ENCODE measurements around the gene CPNE6. TPM values are rescaled to one million over a fixed set of nuclear protein-coding genes. Genes with fewer than 3 reads are reported as not detected.

The CPNE6 gene
- total RNA-seq, 2 donors from 2014 or later: 1.8 to 8.8 TPM

DNA sequence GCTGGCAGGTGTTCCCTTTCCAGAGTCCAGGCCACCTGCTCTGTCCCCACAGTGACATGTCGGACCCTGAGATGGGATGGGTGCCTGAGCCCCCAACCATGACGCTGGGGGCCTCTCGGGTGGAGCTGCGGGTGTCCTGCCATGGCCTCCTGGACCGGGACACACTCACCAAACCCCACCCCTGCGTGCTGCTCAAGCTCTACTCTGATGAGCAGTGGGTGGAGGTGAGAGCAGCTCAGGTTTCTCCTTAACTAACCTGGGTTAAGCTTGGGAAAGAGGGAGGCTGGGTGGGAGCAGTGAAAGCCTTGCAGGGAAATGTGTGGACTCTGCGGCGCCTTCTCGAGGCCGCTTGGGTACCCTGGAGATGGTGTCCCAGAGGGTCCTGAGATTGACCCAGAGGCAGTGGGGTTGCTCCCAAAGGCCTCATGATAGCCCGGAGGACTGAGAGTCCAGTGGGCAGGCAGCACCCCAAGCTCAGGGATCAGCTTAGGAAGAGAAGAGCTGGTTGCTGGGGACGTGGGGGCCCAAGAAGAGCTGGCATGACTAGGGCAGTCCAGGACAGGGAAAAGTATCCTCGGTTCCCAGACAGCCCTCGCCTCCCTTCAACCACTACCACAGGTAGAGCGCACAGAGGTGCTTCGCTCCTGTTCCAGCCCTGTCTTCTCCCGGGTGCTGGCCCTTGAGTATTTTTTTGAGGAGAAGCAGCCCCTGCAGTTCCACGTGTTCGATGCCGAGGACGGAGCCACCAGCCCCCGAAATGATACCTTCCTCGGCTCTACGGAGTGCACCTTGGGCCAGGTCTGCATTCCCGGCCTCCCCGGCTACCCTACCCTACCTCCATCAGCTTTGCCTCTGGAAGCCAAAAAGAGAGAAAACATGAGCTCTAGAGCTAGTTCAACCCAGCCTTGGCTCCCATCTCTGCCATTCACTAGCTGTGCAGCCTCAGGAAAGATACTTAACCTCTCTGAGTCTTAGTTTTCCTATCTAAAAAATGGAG lies 1.8 kb downstream of the CPNE6 start:
- Histone ChIP-seq H3K4me1 (replicated peaks) (no peaks in the 10 kb centered on the region), H3K4me3 (no peak overlapping the region), H3K36me3 (no peaks in the 10 kb centered on the region), H3K27ac (no peak overlapping the region), H3K27me3 (replicated peaks; ENCODE audit: insufficient read depth) (no peaks in the 10 kb centered on the region), H3K9me3 (no peaks in the 10 kb centered on the region)
- intact Hi-C loops (cut with DNase I): no loop called here
- WGBS: 83% methylated on average over 26 of the region's 26 CpGs
- DNase-seq (ENCODE audit: low spot score): no peak
- TF ChIP-seq POLR2A (IDR thresholded peaks at IDR 0.05) (no peak), POLR2AphosphoS5 (IDR thresholded peaks at IDR 0.05) (no peak)

DNA sequence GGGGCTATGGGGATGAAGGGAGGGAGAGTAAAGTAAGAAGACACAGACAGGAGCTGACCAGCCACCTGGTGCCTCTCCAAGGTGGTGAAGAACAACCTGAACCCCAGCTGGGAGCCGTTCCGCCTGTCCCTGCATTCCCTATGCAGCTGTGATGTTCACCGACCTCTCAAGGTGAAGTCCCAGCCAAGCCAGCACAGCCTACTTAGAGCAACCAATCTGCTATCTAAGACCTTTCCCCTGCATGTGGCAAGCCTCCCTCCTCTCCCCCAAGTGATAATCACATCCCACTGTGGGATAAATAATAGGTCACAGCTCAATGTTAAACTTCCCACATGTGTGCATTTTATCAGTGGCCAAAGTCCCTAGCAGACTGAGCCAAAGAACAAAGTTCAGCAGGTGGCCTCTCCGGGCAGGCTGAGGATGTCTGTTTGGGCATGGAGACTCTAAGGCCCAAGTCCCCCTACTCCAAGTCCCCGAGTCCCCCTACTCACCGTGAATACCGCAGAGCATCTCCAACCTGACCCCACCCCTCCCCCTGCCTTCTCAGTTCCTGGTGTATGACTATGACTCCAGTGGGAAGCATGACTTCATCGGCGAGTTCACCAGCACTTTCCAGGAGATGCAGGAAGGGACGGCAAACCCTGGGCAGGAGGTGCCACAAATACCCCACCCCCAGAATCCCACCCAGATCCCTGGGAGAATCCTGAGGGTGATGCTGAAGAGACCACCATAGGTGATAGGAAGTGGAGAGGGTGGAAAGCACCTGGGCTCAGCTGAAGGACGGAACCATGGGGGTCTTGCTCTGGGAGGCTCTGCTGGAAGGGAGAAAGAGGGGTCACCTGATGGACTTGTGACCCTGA lies 3.5 kb downstream of the CPNE6 start:
- no peak for TF ChIP-seq POLR2A (IDR thresholded peaks at IDR 0.05)
- TF ChIP-seq POLR2AphosphoS5 (IDR thresholded peaks at IDR 0.05): no peak
- TF ChIP-seq CTCF (IDR thresholded peaks at IDR 0.05): no peak
- H3K36me3 ChIP-seq: no peaks in the 10 kb centered on the region
- H3K27ac ChIP-seq: no peak overlapping the region
- no peaks in the 10 kb centered on the region for H3K27me3 ChIP-seq (replicated peaks; ENCODE audit: insufficient read depth)
- intact Hi-C loops (cut with DNase I): no loop called here
- DNase-seq (ENCODE audit: low spot score): no peak
- H3K9me3 ChIP-seq: no peaks in the 10 kb centered on the region
- no peaks in the 10 kb centered on the region for H3K4me1 ChIP-seq (replicated peaks)
- H3K4me3 ChIP-seq: no peak overlapping the region
- WGBS: 82% methylated on average over 11 of the region's 11 CpGs

- intact Hi-C loops (cut with DNase I): no loop called here
- H3K4me3 ChIP-seq: no peak overlapping the region
- no peaks in the 10 kb centered on the region for H3K27me3 ChIP-seq (replicated peaks; ENCODE audit: insufficient read depth)
- no peak for TF ChIP-seq POLR2AphosphoS5 (IDR thresholded peaks at IDR 0.05)
- no peak for TF ChIP-seq POLR2A (IDR thresholded peaks at IDR 0.05)
- no peak for TF ChIP-seq CTCF (IDR thresholded peaks at IDR 0.05)
- no peaks in the 10 kb centered on the region for H3K36me3 ChIP-seq
- H3K4me1 ChIP-seq (replicated peaks): peaks cover 2% of the 10 kb centered on the region
- 69% methylated on average over 11 of the region's 11 CpGs for WGBS
- DNase-seq (ENCODE audit: low spot score): no peak
- H3K27ac ChIP-seq: no peak overlapping the region
- H3K9me3 ChIP-seq: no peaks in the 10 kb centered on the region
Observed at GRCh38 chr14:24075485-24076301, 4.3 kb downstream of the CPNE6 start.

GRCh38 chr14:24076302-24076601 lies 4.9 kb downstream of the CPNE6 start:
- intact Hi-C loops (cut with DNase I): no loop called here
- Histone ChIP-seq H3K9me3 (no peaks in the 10 kb centered on the region), H3K27ac (no peak overlapping the region), H3K27me3 (replicated peaks; ENCODE audit: insufficient read depth) (no peaks in the 10 kb centered on the region), H3K36me3 (no peaks in the 10 kb centered on the region), H3K4me3 (no peak overlapping the region), H3K4me1 (replicated peaks) (peaks cover 4% of the 10 kb centered on the region)
- no peak for TF ChIP-seq POLR2A (IDR thresholded peaks at IDR 0.05)
- WGBS: 82% methylated on average over 10 of the region's 10 CpGs
- no peak for DNase-seq (ENCODE audit: low spot score)

- Histone ChIP-seq H3K27me3 (replicated peaks; ENCODE audit: insufficient read depth) (no peaks in the 10 kb centered on the region), H3K36me3 (no peaks in the 10 kb centered on the region), H3K4me3 (no peak overlapping the region), H3K4me1 (replicated peaks) (peaks cover 4% of the 10 kb centered on the region), H3K27ac (no peak overlapping the region), H3K9me3 (no peaks in the 10 kb centered on the region)
- intact Hi-C loops (cut with DNase I): no loop called here
- no peak for TF ChIP-seq POLR2AphosphoS5 (IDR thresholded peaks at IDR 0.05)
- no peak for TF ChIP-seq CTCF (IDR thresholded peaks at IDR 0.05)
- TF ChIP-seq POLR2A (IDR thresholded peaks at IDR 0.05): no peak
- WGBS: 94% methylated on average over 23 of the region's 23 CpGs
- DNase-seq (ENCODE audit: low spot score): no peak
Observed at GRCh38 chr14:24077086-24077485, 5.7 kb downstream of the CPNE6 start.
